Right hindlimb (tissue), 1 donor: ENCODE data around the gene CCNYL1.

ENCODE experiments used
- DNase-seq: peaks from one replicate; pipeline ENCODE4 v3.0.0-alpha.2; 2018

The CCNYL1 gene

DNA sequence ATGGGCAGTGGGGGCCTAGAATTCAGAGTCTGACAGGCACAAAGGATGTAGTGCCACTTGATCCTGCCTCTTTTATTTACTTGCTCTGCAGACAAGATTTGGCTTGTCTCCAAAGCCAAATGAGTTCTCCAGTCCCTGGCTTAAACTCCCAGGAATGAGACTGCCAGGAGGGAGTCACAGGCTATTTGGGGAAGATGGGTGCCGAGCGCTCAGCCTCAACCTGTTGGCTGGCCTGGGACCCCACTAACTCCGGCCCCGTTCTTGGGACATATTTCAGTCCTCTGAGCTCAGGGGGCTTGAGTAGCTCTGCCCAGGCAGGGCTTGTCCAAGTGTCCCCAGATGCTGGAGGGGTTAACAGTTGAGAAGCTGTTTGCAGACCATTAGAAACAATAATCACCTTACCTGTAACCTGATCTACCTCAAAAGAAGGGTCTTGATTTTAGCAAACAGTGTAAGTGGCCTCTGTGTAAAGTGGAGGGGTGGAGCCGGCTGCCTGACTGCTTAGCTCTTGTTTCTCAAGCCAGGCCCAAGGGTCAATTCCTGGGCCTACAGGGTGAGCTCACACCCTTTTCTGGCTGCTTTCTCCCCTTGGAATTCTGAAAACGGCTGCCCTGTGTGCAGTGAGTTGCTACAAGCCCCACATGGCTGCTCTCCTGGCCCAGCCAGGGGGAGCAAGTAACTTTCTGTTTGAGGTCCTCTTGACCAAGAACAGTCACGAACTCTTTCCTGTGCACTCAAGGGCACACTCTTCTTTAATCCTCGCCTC, 85.3 kb downstream of the CCNYL1 start:
- no peak for DNase-seq

DNA sequence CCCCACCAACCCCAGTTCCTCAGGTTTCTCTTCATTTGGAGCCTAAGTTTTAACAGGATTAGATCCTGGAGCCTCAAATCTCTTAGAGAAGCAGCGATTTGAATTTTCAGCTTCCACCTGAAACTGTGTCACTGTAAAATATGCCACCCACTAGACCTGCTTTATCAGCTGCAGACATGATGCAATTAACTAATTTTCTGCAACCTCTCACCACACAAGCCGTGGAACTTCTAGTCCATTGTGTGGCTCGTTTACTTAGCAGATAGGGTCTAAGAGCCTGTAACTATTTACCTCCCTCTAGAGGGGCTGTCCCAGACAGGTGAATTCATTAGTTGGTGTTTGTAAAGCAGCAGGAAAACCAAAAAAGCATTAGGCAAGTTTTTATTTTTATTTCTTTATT, 89.8 kb downstream of the CCNYL1 start:
- DNase-seq, result no peak

DNA sequence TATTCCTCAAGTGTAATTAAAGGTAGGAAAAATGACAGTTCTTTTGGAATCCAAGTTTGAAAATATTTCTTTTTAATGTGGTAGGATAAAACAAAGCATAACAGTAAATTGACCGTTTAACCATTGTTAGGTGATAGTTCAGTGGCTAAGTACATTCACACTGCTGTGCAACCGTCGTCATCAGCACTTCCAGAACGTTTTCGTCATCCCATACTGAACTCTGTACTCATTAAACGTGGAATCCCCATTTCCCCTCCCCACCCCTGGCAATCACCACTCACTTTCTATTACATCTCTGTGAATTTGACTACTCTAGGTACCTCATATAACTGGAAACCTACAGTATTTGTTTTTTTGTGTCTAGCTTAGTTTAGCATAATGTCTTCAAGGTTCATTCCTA, 91.2 kb downstream of the CCNYL1 start:
- DNase-seq, result no peak
